SH-SY5Y (cell line): ENCODE results near the gene IL18RAP.

ENCODE experiments used
- GATA2 ChIP-seq: IDR thresholded peaks from 2 replicates; pipeline ENCODE4 v1.6.1; 2011; ENCODE audit warnings: mild to moderate bottlenecking, low read depth, low read length
- GATA3 ChIP-seq: IDR thresholded peaks from 2 replicates; pipeline ENCODE4 v1.6.1; 2011; ENCODE audit warnings: low read depth, mild to moderate bottlenecking, low read length, moderate library complexity

The IL18RAP gene, protein sequence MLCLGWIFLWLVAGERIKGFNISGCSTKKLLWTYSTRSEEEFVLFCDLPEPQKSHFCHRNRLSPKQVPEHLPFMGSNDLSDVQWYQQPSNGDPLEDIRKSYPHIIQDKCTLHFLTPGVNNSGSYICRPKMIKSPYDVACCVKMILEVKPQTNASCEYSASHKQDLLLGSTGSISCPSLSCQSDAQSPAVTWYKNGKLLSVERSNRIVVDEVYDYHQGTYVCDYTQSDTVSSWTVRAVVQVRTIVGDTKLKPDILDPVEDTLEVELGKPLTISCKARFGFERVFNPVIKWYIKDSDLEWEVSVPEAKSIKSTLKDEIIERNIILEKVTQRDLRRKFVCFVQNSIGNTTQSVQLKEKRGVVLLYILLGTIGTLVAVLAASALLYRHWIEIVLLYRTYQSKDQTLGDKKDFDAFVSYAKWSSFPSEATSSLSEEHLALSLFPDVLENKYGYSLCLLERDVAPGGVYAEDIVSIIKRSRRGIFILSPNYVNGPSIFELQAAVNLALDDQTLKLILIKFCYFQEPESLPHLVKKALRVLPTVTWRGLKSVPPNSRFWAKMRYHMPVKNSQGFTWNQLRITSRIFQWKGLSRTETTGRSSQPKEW

DNA sequence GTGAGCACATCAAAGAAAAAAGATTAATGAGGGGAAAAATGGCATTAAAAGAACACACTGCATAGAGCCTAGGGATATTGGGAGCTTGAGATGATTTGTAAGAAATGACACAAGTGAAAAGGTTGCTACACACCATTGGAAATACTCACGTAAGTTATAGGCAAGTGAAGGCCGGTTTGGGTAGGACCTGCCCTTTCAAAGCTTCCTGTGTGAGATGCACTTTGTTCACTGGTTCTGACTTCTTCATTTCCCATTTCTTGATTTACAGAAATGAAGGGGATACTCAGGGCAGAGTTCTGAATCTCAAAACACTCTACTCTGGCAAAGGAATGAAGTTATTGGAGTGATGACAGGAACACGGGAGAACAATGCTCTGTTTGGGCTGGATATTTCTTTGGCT, at the start of gene IL18RAP:
IL18RAP (plus strand) TSS at position 251 of the 400 bp plus-strand sequence; CDS start at position 369, 118 bp downstream.
- TF ChIP-seq GATA3: no peak
- no peak for TF ChIP-seq GATA2

DNA sequence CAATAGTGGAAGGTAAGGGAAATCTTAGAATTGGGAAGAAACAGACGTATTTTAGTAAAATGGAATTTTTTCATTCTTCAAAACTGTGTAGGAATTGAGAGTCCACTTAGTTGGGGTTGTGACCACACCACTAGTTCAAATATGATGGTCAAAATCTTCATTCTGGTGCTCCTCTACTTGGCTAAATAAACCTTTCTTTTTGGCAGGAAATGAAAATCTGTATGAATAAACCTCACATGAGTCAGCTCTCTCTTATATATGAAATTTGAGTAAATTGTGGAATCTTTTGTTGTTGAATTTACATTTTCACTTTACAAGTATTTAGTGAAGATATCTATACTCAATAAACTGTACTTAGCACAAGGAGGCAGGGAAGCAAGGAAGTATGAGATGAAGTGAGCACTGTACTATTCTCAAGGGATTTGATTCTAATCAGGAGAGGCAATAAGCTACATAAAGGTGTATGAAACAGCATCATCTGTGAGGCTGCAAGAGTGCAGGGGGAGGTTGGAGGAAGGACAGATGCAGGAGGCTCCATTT, 46.8 kb upstream of the IL18RAP start:
- TF ChIP-seq GATA3: no peak
- TF ChIP-seq GATA2: no peak

DNA sequence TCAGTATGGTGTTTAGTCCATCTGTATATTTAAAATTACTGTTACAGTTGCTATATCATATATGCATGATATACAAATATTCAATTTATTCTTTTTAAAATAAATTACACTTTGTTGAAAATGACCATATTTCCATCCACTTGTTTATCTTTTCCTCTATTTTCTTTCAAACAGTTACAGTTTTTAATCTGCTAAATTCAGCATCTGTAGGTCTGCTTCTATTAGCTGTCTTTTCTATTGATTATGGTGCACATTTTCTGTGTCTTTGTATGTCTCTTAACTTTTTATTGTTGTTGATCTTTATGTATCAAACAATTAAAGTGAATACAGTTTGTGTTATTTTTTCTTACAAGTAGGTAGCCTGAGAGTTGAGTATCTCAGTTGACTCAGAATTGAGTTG, 39.2 kb upstream of the IL18RAP start:
- TF ChIP-seq GATA2 (no peak), GATA3 (no peak)

DNA sequence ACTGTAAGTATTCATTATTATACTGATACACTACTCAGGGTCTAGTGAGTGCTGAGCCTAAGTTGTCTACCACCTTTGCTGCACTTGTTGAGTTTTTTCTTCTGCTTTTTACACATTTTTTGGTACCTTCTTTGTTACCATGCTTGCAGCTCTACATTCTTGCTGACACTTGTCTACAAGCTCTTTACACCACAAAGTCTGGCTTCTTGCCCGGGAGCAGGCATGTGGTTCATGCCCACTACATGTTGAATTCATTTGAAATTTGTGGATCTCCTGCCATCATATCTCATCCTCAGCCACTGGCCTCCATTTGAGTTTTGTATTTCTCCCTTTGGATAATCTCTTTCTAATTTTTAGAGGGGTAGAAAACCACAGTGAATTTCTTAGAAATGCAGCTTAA, 37.4 kb upstream of the IL18RAP start:
- no peak for TF ChIP-seq GATA3
- no peak for TF ChIP-seq GATA2

DNA sequence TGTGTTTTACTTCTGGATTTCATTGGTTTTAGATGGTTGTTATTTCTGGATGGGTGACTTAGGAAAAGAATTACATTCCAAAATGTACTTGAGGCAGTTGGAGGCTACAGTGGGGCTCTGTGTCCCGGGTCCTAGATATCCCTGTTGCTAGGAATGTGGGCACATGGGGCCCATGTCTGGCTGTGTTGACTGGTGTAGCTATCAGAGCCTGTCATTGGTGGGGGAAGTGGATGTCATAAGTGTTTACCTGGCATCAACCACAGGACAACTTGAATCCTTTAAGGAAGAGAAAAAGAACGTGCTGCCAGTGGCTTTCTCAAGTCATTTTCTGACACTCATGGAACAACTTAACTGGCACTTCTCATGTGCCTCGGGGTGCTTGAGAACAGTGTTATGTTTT, 37.0 kb upstream of the IL18RAP start:
- TF ChIP-seq GATA3 (no peak), GATA2 (no peak)

DNA sequence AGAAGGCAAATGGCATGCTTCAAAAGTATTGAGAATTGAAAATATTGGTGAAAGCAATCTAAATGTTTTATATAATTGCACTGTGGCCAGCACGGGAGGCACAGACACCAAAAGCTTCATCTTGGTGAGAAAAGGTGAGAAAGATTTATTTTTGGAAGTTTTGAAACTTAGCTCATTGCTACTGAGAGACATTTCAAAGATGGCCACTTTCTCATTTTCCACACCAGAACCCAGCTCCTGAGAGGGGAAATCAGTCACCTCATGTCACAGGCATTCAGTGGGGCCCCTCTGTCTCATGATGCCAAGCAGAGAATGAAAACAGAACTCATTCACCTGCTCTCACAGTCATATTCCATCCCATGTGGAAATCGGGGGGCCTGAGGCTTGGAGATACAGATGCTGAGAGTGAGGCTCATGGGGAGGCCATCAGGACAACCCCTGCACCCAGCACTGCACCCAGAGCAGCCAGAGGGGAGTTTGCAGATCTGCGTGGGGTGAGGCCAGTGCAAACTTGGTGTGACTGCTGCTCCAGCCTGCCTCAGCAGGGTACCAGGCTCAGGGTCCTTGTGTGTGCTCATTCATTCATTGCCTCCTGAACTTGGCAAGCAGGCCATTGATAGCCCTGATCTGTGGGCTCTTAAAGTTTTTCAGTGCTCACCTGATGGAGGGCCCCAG, 36.0 kb upstream of the IL18RAP start:
- TF ChIP-seq GATA3 (no peak), GATA2 (no peak)

DNA sequence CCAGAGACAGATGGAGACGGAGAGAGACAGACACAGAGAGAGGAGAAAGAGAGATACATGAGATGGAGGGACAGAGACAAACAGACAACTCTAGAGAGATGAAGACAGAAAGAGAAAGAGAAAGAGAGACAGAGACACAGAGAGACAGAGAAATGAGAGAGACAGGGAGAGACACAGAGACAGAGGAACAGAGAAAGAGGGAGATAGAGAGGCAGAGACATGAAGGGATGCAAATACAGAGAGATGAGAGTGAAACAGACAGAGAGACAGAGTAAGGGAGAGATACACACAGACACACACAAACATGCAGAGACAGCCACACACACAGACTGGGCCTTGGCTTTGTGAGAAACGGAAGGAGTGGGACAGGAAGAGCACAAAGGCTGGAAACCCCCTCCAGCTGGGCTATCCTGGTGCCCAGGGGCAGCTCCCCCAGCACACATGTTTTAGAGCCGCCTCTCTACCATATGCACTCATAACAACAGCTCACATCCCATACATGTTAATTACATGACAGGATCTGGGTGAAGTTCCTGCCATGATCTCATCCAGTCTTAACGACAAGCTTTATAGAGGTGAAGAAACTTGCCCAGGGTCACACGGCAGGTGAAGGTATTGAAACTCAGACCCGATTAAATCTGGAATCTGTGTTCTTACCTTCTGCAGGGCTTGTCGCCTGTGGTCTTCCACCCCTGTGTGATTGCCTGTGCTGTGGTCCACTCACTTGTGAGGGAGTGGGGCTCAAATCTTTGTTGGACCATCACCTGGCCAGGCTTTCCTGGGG, 35.0 kb upstream of the IL18RAP start:
- no peak for TF ChIP-seq GATA2
- no peak for TF ChIP-seq GATA3

DNA sequence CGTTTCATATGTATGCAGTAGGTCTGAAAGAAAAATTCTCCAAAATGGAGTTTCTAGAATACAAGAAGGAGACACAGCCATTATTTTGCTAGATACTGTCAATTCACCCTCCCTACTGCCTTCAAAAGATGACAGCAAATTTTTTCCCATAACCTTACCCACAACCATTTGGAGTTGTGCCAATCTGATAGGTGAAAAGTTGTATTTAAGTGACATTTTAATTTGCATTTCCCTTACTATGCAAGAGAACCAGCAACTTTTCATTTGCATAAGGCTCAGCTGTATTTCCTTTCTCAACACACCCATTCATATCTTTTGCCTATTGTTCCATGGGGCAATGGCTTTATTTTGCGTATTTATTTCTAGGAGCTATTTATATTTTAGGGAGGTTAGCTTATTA, 31.4 kb upstream of the IL18RAP start:
- TF ChIP-seq GATA3: no peak
- TF ChIP-seq GATA2: no peak

DNA sequence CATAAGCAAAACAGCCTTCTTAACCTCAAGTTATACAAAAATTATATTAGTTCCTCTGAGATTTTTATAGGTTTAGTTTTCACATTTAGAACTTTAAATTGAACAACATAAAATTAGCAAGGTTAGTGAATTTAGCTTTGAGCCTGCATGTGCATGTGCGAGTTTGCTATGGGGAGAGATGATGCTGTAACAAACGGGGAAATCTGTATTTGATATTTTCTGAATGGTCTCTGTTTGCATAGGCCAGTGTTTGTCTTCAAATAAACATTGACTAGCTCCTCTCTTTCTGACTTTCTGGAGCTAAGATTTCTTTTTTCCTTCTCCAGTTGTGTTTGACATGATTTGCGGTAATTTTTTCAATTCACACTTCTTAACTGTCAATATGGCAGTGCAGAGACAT, 30.9 kb upstream of the IL18RAP start:
- TF ChIP-seq GATA2 (no peak), GATA3 (no peak)

DNA sequence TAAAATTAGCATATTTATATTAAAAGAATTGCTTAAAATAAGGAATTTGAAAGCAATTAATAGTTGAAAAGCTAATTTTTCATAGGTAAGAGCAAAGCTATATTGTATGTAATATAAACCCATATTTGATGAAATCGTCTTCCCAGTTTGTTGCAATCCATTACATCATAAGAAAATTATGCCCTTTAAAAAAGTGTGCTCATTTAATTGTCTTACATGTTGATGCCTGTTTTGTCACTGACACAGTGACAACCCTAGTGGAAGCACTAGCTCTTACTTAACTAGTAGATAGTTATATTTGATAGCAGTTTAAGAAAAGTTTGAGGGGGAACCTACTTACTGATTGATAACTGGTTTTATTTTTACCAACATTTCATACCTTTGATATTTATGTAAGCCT, 30.0 kb upstream of the IL18RAP start:
- TF ChIP-seq GATA3: no peak

DNA sequence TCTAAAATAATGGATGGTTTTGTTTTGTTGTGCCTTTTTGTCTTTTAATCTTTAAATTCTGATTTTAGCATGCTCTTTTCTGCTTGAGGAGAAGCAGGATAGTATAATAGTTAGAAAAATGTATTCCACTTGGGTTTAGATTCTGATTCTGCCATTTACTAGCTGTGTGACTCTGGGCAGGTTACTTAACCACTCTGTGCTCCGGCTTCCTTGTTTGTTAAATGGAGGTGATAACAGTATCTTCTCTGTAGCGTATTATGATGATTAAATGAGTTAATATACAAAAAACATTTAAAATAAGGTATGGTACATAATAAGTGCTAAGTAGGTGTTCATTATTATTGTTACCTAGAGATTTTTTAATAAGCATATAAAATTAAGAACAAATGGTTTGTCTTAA, 26.9 kb upstream of the IL18RAP start:
- TF ChIP-seq GATA3 (no peak), GATA2 (no peak)

DNA sequence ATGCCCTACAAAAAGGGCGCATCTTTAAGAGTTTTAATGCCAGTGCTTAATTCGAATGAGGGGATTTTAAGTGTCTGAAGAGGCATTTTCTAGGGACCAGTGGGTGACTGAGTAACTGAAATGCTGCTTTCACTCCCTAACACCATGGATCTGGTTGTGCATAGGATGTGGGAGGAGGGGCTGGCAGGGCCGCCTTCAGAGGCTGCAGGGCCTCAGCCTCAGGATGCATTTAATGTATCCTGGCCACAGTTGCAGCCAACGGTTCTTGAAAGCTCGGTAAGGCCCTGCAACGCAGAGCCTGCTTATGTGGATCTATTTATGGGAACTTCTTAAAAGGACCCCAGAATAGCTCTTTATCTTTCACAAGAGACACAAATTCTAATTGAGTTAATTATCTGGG, 25.8 kb upstream of the IL18RAP start:
- no peak for TF ChIP-seq GATA3
- no peak for TF ChIP-seq GATA2

DNA sequence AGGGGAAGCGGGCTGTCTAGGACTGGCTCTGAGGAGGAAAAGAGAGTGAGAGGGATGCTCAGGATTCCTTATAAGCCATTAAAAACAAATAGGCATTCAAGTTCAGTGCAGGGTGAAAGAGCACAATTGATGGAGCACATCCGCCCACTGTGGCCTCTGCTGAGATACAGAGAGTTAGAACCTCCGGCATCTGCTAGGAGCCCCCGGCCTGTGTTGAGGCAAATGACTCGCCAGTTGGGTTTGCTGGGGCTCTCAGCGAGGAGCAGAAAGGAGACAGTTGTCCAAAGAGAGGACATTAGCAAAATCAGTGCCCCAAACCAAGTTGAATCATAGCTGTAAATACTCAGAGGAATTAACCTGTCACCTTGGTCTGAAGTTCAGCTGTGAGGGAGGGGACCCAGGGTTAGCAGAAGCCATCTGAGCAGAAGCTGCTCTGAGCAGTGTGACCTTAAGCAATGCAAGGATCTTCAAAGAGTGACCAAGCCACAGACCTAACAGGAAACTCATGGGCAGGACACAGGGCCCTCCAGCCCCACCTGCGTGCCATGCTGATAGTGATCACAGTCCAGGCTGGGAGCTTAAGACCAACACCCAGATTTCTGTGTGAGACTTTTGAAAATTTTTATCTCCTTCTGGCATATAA, 23.3 kb upstream of the IL18RAP start:
- TF ChIP-seq GATA2: no peak
- TF ChIP-seq GATA3: no peak

DNA sequence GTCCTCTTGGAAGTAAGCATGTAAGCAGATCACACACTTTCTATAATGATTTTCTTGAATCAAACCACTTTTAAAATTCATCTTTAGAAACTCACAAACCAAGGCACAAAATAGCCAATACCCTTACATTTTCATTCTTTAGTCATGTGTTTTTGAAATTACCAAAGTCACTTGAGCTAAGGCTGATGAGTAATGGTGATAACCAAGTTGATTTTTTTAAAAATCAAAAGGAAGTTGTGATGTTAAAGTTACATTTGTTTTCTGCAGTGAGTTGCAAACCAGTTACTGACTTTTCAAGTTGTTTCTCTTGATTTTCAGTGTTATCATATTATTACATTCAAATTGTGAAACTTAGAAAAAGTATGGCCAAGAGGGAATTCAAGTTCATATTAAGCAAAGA, 21.5 kb upstream of the IL18RAP start:
- TF ChIP-seq GATA2: no peak
- TF ChIP-seq GATA3: no peak
